IPS-11a (cell line): ENCODE measurements around the gene EP400.
A peak's percentile ranks its signal among the peaks of the same experiment; 100 is the strongest.

ENCODE experiments used
- H3K4me3 ChIP-seq: one replicate; pipeline ENCODE4 v1.5.1; 2013; ENCODE audit warnings: low read depth, low read length, control low read depth

The EP400 gene

GRCh38 chr12:131927110-131928079 is 22.3 kb upstream of the EP400 start:
- no peak overlapping the region for H3K4me3 ChIP-seq

DNA sequence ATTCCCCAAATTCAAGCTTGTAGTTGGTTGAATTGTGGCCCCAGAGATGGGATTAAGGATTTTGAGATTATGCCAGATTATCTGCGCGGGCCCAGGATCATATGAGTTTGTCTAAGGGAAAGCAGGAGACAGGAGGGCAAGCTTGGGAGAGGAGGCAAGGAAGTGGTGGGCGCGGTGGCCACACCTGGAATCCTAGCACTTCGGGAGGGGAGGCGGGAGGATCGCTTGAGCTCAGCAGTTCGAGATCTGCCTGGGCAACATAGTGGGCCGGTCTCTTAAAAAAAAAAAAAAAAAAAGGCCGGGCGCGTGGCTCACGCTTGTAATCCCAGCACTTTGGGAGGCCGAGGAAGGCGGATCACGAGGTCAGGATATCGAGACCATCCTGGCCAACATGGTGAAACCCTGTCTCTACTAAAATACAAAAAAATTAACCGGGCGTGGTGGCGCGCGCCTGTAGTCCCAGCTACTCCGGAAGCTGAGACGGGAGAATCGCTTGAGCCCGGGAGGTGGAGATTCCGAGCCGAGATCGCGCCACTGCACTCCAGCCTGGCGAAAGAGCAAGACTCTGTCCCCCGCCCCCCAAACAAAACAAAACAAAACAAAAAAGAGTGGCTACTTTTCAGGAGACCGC is 21.5 kb upstream of the EP400 start:
- H3K4me3 ChIP-seq = peak overlapping the region; percentile 62

- peak within 1 kb of the TSS; percentile 82 for H3K4me3 ChIP-seq
Measured at GRCh38 chr12:131928711-131929580, 20.8 kb upstream of the EP400 start, which contains the start of gene PUS1. Gene PUS1, plus strand, starts transcription at chr12:131929276. Its CDS starts 447 bp downstream, at chr12:131929723.

DNA sequence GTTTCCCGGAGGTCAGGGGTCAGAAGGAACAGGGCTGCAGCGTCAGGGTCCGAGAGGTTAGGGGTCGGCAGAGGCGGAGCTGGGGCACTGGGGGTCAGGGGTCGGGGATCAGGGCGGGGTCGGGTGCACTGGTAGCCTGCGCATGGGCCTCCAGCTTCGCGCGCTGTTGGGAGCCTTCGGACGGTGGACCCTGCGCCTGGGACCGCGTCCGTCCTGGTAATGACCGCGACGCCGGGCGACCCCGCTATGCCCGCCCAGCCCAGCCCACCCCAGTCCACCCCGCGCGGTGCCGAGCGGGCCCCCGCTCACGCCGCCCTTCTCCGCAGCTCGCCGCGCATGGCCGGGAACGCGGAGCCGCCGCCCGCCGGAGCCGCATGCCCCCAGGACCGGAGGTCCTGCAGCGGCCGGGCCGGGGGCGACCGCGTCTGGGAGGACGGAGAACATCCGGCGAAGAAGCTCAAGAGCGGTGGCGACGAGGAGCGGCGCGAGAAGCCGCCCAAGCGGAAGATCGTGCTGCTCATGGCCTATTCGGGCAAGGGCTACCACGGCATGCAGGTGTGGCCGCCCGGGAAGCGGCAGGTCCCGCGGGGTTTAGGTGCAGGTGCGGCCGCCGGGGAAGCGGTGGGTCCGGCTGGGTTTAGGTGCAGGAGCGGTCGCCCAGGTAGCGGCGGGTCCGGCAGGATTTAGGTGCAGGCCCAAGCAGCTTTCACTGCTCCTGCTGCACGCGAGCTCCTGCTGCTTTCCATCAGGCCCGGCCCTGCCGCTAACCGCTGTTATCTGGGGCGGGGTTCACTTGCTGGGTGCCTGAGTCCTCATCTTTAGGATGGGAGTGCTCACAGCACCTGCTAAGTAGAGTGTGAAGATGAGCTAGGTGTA is 19.9 kb upstream of the EP400 start:
- H3K4me3 ChIP-seq = peak overlapping the region; percentile 82

GRCh38 chr12:131930510-131930909 is 19.2 kb upstream of the EP400 start:
- peak overlapping the region; percentile 82 for H3K4me3 ChIP-seq

GRCh38 chr12:131933387-131933786 is 16.4 kb upstream of the EP400 start:
- H3K4me3 ChIP-seq = no peak overlapping the region

- no peak overlapping the region for H3K4me3 ChIP-seq
Measured at GRCh38 chr12:131934535-131934934, 15.2 kb upstream of the EP400 start.

- H3K4me3 ChIP-seq = no peak overlapping the region
Measured at GRCh38 chr12:131938082-131938481, 11.7 kb upstream of the EP400 start.

DNA sequence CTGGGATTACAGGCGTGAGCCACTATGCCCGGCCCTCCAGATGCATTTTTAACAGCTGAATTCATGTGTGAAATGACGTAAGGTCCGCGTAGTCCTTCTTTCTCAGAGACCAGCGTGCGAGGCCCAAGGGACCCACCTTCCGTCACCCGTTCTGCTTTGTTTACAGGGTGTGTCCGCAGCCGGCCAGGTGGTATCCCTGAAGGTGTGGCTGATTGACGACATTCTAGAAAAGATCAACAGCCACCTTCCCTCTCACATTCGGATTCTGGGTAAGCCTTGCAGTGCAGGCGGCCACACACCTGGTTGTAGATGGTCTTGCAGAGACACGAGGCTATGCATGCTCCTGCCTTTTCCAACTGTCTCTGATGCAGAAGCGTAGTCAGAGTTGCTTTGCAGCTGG is 10.7 kb upstream of the EP400 start:
- no peak overlapping the region for H3K4me3 ChIP-seq

GRCh38 chr12:131940141-131940547 is 9.6 kb upstream of the EP400 start:
- H3K4me3 ChIP-seq = no peak overlapping the region

DNA sequence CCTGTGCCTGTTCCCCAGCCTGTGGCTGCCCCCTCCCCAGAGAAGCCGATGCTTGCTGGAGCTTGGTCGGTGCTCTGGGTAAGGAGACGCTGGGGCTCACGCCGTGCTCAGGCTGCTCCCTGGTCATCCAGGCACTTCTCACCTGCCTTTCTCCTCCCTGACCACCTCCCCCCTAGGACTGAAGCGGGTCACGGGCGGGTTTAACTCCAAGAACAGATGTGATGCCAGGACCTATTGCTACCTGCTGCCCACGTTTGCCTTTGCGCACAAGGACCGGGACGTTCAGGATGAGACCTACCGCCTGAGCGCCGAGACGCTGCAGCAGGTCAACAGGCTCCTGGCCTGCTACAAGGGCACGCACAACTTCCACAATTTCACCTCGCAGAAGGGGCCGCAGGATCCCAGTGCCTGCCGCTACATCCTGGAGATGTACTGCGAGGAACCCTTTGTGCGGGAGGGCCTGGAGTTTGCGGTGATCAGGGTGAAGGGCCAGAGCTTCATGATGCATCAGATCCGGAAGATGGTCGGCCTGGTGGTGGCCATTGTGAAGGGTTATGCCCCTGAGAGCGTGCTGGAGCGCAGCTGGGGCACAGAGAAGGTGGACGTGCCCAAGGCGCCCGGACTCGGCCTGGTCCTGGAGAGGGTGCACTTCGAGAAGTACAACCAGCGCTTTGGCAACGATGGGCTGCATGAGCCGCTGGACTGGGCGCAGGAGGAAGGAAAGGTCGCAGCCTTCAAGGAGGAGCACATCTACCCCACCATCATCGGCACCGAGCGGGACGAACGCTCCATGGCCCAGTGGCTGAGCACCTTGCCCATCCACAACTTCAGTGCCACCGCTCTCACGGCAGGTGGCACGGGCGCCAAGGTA is 8.4 kb upstream of the EP400 start:
- H3K4me3 ChIP-seq = no peak overlapping the region

DNA sequence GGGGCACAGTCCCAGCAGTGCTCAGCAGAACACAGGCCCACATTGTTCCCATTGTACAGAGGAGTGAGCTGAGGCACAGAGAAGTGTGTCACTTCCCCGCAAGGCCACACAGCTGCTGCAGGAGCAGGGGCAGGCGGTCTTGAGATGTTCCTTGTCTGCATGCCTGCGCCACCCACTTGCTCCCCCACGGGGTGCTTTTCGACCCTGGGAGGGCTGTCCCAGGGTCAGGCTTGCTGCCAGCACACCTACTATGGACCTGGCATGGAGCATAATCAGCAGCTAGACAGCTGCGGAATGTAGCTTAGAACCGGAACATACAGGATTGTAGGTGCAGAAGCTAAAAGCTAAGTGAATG is 7.8 kb upstream of the EP400 start:
- H3K4me3 ChIP-seq = no peak overlapping the region

GRCh38 chr12:131942671-131943070 is 7.1 kb upstream of the EP400 start:
- no peak overlapping the region for H3K4me3 ChIP-seq

- H3K4me3 ChIP-seq = no peak overlapping the region
Measured at GRCh38 chr12:131943389-131943788, 6.4 kb upstream of the EP400 start.

- no peak overlapping the region for H3K4me3 ChIP-seq
Measured at GRCh38 chr12:131943876-131944275, 5.9 kb upstream of the EP400 start.

- no peak overlapping the region for H3K4me3 ChIP-seq
Measured at GRCh38 chr12:131944601-131945251, 5.0 kb upstream of the EP400 start.

DNA sequence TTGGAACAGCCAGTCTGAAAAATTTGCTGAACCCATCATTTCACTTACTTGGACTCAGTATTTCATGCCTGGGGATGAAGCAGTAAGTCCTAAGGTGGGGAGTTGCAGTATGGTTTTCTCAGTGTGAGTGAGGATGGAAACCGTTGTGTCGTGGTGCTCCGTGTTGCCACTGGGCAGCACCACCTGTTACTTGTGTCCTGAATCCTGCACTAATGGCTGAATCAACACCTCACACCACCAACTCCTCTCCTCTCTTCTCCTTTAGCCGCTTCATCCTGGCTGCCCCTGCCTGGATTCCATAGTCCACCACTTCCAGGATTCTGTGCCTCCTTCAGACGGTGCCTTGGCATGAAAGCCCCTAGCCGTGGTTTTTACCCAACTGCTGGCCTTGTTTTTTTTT is 3.0 kb upstream of the EP400 start:
- H3K4me3 ChIP-seq = no peak overlapping the region

GRCh38 chr12:131947482-131948027 is 2.2 kb upstream of the EP400 start:
- no peak overlapping the region for H3K4me3 ChIP-seq
